Tongue (tissue), 2 donors: ENCODE data around the gene PRDM16. TPM values are rescaled to one million over a fixed set of nuclear protein-coding genes. Genes with fewer than 3 reads are reported as not detected.

Experiments
- DNase-seq: peaks from one replicate; pipeline ENCODE4 v3.0.0-alpha.2; 2015
- total RNA-seq: library from RNA; depleted of rRNA; stranded (reverse); fragments of >200 nt; gene quantifications from one replicate; pipeline ENCODE4 v1.2.3, GENCODE V29; 2014

Gene PRDM16
- total RNA-seq, 1 donor from 2014 or later = 1.6 TPM

- no peak for DNase-seq
Measured at GRCh38 chr1:3310718-3311400, 241.9 kb downstream of the PRDM16 start.

DNA sequence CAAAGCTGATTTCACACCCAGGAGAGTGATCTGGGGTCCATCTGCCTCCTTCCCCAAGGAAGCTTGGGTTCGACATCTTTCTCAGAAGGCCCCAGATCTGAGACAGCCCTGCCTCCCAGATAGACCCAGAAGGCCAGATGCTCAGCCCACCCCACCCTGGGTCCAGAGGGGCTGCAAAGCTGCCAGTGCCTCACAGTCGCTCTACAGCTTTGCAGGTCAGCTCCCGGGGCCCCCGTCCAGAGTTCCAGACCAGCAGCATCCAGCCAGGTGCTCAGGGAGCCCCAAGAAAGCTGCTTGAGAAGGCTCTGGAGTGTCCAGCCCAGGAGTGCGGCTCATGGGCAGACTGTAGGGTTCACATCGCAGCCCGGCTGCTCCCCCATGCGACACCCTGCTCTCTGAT is 242.7 kb downstream of the PRDM16 start:
- no peak for DNase-seq

- DNase-seq = peak; percentile 68
Measured at GRCh38 chr1:3312310-3312897, 243.4 kb downstream of the PRDM16 start.

- peak; percentile 94 for DNase-seq
Measured at GRCh38 chr1:3312898-3313575, 244.0 kb downstream of the PRDM16 start.

DNA sequence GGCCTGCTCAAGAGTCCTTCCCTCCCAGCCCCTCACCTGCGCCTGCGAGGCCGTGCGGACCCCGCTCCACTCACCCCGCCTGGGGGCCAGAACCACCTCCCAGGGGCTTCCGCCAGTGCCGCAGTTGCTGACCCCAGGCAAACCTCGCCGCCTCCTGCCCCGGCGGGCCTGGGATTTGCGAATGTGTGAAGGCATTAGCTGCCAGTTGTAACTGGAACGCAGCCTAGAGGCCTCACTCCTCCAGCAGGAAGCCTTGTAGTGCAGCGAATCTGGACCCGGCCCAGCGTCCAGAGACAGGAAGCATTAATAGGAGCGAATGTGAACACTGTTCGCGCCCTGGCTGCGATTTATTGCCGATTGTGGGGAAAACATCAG is 244.6 kb downstream of the PRDM16 start:
- peak; percentile 95 for DNase-seq

DNA sequence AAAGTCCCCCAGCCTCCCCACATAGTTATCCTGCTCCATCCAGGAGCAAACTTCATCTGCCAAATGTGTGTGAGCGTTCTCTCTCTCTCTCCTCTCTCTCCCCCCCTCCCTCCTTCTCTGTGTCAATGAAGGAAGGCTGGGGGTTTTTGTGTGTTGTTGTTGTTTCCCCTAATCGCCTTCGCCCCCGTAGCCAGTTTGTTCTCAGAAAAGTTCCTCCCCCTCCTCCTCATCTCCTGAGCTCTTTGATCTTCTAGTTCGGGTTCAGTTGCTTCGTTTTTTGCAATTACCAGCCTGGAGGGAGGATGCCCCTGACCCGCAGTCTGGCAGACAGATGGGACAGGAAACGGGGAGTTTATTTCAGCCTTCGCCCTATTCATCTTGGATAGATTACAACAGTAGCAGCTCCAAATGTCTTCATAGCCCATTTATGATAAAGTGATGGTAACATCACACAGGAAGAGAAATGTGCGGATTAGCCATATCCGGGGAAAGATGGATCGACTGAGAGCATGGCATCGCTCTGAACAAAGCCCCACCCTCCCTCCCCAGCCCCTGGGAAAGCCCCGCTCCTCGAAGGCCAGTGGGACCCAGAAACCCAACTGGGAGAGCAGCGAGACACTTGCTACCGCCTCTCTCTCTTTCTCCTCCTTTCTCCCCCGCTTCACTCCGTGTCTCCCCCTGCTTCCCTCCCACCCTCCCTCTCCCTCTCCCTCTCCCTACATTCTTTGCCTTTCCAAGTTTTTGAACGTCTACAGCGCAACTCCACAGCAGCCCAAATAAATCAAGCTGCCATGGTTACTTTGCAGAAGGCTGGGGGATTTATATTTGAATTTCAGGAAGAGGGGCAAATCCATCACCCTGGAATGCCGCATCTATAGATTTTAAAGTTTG is 245.7 kb downstream of the PRDM16 start:
- peak; percentile 79 for DNase-seq

- DNase-seq = no peak
Measured at GRCh38 chr1:3315399-3316339, 246.7 kb downstream of the PRDM16 start.

GRCh38 chr1:3316340-3316943 is 247.4 kb downstream of the PRDM16 start:
- DNase-seq = no peak

DNA sequence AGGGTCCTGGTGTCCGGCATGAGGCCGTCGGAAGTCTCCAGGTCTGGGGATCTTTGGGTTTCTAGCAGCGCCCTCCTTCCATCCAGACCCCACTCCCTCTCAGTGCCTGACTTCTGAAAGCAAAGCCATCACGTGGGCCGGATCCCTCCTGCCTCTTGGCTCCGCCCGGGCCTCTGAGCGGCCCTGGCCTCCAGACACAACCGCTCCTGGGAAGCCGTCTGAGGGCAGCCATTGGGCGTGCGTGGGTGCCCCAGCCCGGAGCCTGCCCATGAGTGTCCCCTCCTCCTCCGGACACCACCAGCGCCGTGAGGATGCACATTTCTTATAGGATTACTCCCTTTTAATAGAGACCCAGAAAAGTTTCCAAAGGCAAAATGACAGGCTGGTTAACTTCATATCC is 248.5 kb downstream of the PRDM16 start:
- no peak for DNase-seq

DNA sequence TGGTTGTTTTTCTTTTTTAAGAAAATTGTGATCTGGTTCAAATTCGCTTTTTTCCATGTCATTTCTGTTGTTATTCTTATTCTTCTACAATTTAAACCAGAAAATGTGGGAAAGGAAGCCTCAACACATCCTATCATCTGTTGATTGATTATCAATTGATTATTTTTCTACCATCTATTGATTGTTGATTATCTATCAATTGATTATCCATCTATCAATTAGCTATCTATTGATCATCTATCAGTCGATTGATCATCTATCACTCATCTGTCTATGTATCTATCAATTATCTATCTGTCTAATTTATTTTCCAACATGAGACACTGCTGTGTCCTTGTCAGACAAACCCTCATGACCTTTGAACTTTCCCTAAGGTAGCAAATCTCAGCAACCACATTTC is 249.3 kb downstream of the PRDM16 start:
- DNase-seq = no peak

DNA sequence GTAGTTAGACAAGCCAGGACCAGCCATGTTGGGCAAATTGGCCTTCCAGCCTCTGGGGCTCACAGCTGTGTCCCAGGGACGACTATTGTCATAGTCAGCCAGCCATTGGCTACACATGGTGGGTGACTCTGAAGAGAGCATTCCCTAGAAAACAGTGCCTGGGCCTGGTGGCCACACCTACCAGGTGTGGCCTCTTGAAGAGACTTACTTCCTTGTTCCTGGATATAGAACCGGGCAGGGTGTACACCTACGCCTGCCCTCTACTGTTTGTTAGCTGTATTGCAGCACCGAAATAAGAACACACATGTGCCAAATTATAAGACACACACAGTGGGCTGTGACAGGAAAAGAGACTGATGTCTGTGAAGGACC is 250.9 kb downstream of the PRDM16 start:
- peak; percentile 67 for DNase-seq

- DNase-seq = no peak
Measured at GRCh38 chr1:3320246-3321152, 251.5 kb downstream of the PRDM16 start.

GRCh38 chr1:3321559-3322449 is 252.8 kb downstream of the PRDM16 start:
- no peak for DNase-seq

DNA sequence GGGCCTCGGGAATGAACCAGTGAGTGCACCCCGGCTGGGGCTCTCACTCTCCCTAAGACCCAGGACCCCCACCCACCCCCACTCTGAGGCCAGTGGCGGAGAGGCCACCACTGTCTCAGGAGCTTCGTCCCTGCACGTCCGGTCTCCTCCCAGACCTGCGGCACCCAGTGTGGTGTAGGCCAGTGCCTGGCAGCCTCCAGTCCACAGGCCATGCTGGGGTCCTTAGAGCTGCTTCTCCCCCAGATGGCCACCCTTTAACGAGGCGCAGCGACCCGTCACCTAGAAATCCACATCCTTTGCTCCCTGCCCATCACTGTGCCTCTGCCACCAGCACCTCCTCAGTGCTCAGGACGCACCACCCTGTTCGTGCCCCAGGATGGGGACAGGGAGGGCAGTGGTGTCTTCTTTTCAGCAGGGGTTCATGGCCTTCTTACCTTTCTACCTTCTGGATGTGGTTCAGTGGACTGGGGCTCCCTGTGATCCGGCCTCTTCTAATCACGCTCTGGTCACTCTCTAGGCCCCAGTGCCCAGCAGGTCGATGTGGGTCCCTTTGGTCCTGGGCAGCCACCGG is 253.5 kb downstream of the PRDM16 start:
- DNase-seq = no peak

- DNase-seq = no peak
Measured at GRCh38 chr1:3323021-3323795, 254.2 kb downstream of the PRDM16 start.

GRCh38 chr1:3323796-3324703 is 255.0 kb downstream of the PRDM16 start:
- no peak for DNase-seq
